ENCODE measurements around the gene LRRC56.
"Not testable (repeated sequence)": the region's sequence is repeated elsewhere in the genome, so short reads cannot be mapped to it uniquely, and the experiment has no call there.

Gene LRRC56

DNA sequence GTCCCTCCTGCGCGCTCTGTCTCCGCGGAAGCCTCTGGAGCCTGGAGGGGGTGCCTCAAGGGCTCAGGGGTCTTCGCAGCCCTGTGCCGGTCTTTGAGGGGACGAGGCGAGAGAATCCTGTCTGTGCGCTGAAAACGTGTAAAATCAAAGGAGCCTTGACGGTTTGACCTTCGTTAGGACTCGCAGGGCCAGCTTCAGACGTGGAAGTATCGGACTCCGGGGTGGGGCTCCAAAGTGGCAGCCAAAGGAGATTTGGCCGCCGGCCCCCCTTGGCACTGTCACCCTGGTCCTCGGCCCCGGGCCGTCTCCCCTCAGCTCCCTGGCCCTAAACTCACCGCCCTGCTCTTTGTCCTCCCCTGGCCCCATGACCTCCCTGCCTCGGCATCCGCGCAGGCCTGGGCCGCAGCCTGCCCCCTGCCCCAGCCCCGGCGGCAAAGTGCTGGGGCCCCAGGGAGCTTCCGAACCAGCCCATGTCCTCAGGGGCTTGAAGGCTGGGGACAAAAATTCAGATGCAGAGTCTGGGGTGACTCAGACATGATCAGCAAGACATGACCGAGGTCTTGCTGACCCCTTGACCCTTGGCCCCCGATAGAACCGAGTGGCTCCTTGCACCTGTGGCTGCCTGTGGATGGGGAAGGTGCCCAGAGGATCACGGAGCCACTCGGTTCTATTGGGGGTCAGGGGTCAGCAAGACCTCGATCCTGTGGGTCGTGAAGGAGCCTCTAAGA is 32.0 kb downstream of the LRRC56 start:
- no peak overlapping the region for H3K27ac ChIP-seq (ENCODE audit: low read length)
- no peaks in the 10 kb centered on the region for H3K36me3 ChIP-seq (ENCODE audit: control insufficient read depth, low read depth, low read length)
- no peak overlapping the region for H3K4me3 ChIP-seq (ENCODE audit: low read length)
- H3K27me3 ChIP-seq (ENCODE audit: control insufficient read depth, insufficient read depth, low read length), result peaks cover 25% of the 10 kb centered on the region
- H3K9me3 ChIP-seq (ENCODE audit: control insufficient read depth, low read depth, low read length), result no peaks in the 10 kb centered on the region
- H3K4me1 ChIP-seq (ENCODE audit: control insufficient read depth, low read depth, low read length), result peaks cover 9% of the 10 kb centered on the region
- H3K9ac ChIP-seq (ENCODE audit: low read length), result no peak overlapping the region

DNA sequence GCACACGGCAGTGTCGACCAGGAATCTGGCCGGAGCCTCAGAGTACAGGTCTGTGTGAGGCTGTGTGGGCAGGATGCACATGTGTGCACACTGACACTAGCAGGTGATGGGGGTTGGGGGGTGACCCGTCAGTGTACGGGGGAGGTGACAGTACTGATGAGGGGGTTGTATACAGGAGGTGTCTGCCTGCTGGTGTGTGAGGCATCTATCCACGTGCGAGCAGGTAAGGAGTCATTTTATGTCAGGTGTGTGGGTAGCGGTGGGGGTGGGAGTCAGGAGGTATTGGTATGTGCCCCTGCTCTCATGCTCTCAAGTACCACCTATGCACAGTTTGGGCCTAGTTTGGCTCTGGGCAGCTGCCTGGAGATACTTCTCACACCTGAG is 34.5 kb downstream of the LRRC56 start:
- H3K9me3 ChIP-seq (ENCODE audit: control insufficient read depth, low read depth, low read length), result no peaks in the 10 kb centered on the region
- H3K27ac ChIP-seq (ENCODE audit: low read length), result no peak overlapping the region
- peaks cover 12% of the 10 kb centered on the region for H3K4me1 ChIP-seq (ENCODE audit: control insufficient read depth, low read depth, low read length)
- H3K4me3 ChIP-seq (ENCODE audit: low read length), result no peak overlapping the region
- no peak overlapping the region for H3K9ac ChIP-seq (ENCODE audit: low read length)
- H3K27me3 ChIP-seq (ENCODE audit: control insufficient read depth, insufficient read depth, low read length), result peaks cover 35% of the 10 kb centered on the region
- H3K36me3 ChIP-seq (ENCODE audit: control insufficient read depth, low read depth, low read length), result no peaks in the 10 kb centered on the region

DNA sequence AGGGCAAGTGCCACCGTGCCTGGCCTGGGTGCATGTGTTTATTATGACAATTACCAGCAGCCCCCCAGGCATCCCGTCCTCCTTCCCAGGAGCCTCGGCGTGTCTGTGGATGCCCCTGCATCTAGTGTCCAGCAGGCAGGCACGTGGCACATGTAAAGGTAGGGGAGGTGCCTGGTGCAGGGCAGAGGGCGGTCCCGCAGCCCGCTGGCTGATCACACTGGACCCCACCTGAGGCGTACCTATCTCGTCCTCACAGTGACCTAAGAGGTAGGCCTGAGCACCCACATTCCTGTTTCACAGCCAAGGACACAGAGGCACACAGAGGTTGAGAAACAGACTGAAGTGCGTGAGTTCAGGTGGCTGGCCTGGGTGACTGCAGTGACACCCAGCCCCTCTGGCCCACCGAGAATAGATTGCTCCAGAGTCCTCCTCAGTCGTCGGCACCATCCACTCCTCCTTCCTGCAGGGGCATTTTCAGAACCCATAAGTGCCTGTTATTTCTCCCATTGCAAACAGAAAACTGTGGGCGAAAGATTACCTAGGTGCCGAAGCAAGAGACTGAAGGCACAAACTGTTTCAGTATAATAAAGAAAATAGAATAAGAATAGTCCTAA is 35.9 kb downstream of the LRRC56 start:
- Histone ChIP-seq H3K4me3 (ENCODE audit: low read length) (no peak overlapping the region), H3K27me3 (ENCODE audit: control insufficient read depth, insufficient read depth, low read length) (peaks cover 24% of the 10 kb centered on the region), H3K9me3 (ENCODE audit: control insufficient read depth, low read depth, low read length) (no peaks in the 10 kb centered on the region), H3K36me3 (ENCODE audit: control insufficient read depth, low read depth, low read length) (no peaks in the 10 kb centered on the region), H3K4me1 (ENCODE audit: control insufficient read depth, low read depth, low read length) (peaks cover 18% of the 10 kb centered on the region), H3K9ac (ENCODE audit: low read length) (no peak overlapping the region), H3K27ac (ENCODE audit: low read length) (no peak overlapping the region)

GRCh38 chr11:574031-574570 is 36.8 kb downstream of the LRRC56 start:
- not testable (repeated sequence) for H3K36me3 ChIP-seq (ENCODE audit: control insufficient read depth, low read depth, low read length); H3K4me3 ChIP-seq (ENCODE audit: low read length); H3K27ac ChIP-seq (ENCODE audit: low read length); H3K9ac ChIP-seq (ENCODE audit: low read length); H3K9me3 ChIP-seq (ENCODE audit: control insufficient read depth, low read depth, low read length)
- H3K4me1 ChIP-seq (ENCODE audit: control insufficient read depth, low read depth, low read length), result peaks cover 18% of the 10 kb centered on the region
- peaks cover 24% of the 10 kb centered on the region for H3K27me3 ChIP-seq (ENCODE audit: control insufficient read depth, insufficient read depth, low read length)

DNA sequence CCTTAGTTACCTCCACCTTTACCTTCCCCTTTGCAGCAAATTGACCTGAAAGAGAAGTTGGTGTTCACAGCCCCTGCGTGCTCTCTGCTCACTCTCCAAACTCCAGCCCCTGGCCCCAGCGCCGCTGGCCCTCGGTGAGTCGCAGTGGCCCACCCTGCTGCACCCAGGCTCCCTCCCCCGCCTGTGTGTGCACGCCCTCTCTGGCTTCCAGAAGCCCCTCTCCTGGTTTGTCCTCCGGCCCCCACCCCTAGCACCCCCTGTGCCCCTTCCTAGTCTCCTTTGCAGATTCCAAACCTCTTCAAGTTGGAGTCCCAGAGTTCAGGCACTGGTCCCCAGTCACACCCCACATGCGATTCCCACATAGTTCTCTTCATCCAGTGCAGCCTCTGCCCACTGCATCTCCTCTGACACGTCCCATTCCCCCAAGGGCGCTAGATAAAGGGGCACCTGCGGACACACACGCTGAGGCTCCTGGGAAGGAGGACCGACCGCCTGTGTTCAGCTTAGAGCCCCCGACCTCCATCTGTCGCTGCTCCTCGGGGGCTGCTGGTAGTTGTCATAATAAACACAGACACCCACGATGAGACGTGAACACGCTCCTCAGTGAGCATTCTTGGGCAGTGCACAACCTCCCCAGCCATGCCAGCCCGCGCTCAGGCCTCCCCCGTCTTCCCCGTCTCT is 37.4 kb downstream of the LRRC56 start:
- Histone ChIP-seq H3K36me3 (ENCODE audit: control insufficient read depth, low read depth, low read length) (no peaks in the 10 kb centered on the region), H3K4me1 (ENCODE audit: control insufficient read depth, low read depth, low read length) (peaks cover 18% of the 10 kb centered on the region), H3K9me3 (ENCODE audit: control insufficient read depth, low read depth, low read length) (no peaks in the 10 kb centered on the region), H3K27ac (ENCODE audit: low read length) (no peak overlapping the region), H3K9ac (ENCODE audit: low read length) (peak overlapping the region; percentile 2), H3K4me3 (ENCODE audit: low read length) (peak overlapping the region; percentile 47), H3K27me3 (ENCODE audit: control insufficient read depth, insufficient read depth, low read length) (peaks cover 24% of the 10 kb centered on the region)

DNA sequence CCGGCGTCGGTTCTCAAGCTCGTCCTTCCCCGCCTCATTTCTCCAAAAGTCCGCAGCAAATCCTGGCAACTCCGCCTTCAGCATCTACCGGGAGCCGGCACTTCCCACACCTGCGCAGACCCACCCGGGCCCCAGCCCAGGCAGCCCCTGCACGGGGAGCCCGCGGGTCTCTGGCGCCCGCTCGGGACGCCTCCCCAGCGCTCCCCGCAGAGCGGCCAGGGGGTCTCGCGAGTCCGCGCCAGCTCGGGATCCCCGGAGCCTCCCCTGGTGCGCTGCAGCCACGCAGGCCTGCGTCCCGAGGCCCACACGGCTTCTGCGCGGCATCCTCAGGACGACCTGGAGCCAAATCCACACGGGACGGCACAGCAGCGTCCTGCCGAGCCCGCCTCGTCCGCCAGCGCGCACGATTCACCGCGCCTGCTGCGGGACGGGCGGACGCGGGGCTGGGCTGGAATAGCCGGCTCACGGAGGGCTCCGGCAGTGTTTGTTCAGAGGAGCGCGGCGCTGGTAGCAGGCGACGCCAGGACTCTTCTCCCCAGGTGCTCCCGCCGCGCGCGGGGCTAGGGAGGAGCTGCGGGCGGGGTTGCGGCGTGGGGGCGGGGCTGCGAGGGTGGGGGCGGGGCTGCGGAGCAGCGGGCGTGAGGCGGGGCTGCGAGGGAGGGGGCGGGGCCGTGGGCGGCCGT is 38.1 kb downstream of the LRRC56 start:
- Histone ChIP-seq H3K27me3 (ENCODE audit: control insufficient read depth, insufficient read depth, low read length) (peaks cover 24% of the 10 kb centered on the region), H3K27ac (ENCODE audit: low read length) (no peak overlapping the region), H3K9me3 (ENCODE audit: control insufficient read depth, low read depth, low read length) (no peaks in the 10 kb centered on the region), H3K36me3 (ENCODE audit: control insufficient read depth, low read depth, low read length) (no peaks in the 10 kb centered on the region), H3K4me3 (ENCODE audit: low read length) (peak overlapping the region; percentile 47), H3K4me1 (ENCODE audit: control insufficient read depth, low read depth, low read length) (peaks cover 18% of the 10 kb centered on the region), H3K9ac (ENCODE audit: low read length) (peak overlapping the region; percentile 2)

GRCh38 chr11:575996-576768 is 38.9 kb downstream of the LRRC56 start, which contains the start of gene PHRF1:
PHRF1 (plus strand) TSS chr11:576470; CDS start chr11:581513, 5,043 bp downstream.
- peak within 1 kb of the TSS; percentile 82 for H3K4me3 ChIP-seq (ENCODE audit: low read length)
- peak within 1 kb of the TSS; percentile 98 for H3K27ac ChIP-seq (ENCODE audit: low read length)
- H3K9me3 ChIP-seq (ENCODE audit: control insufficient read depth, low read depth, low read length), result no peaks in the 10 kb centered on the region
- H3K4me1 ChIP-seq (ENCODE audit: control insufficient read depth, low read depth, low read length), result peaks cover 16% of the 10 kb centered on the region
- H3K27me3 ChIP-seq (ENCODE audit: control insufficient read depth, insufficient read depth, low read length), result peaks cover 24% of the 10 kb centered on the region
- H3K36me3 ChIP-seq (ENCODE audit: control insufficient read depth, low read depth, low read length), result no peaks in the 10 kb centered on the region
- H3K9ac ChIP-seq (ENCODE audit: low read length), result peak within 1 kb of the TSS; percentile 99

DNA sequence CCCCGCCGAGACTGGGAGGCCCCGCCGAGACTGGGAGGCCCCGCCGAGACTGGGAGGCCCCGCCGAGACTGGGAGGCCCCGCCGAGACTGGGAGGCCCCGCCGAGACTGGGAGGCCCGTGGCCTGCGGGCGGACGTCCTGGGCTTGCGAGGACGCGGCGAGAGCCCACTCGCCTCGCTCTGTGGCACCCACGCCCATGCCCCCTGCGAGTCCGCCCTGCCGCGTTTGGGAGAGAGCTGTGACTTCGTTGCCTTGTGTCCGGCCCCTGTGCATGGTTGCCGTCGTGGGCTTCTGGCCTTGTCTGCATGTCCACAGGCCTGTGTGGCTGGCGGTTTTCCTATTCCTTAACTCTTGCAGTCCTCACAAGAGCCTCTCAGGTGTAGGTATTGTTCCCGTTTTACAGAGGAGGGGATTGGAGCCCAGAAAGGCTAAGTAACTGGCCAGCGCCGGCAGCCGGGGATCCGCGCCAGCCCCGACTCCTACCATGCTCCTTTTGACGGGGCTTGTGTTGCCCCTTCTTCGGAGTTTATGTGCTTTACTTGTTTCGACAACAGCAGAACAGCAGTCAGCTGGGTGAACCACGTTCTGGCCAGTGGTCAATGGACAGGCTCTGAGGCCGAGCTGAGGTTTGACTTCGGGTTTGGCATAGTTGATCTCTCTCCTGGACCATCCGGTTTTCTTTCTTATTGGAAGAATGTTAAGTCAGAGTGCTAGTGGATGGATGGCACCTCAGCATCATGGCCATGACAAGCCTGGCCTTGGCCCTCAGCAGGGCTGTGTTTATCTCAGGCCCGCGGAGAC is 39.7 kb downstream of the LRRC56 start:
- Histone ChIP-seq H3K9me3 (ENCODE audit: control insufficient read depth, low read depth, low read length) (no peaks in the 10 kb centered on the region), H3K4me1 (ENCODE audit: control insufficient read depth, low read depth, low read length) (peaks cover 9% of the 10 kb centered on the region), H3K27me3 (ENCODE audit: control insufficient read depth, insufficient read depth, low read length) (peaks cover 24% of the 10 kb centered on the region), H3K4me3 (ENCODE audit: low read length) (peak overlapping the region; percentile 76), H3K27ac (ENCODE audit: low read length) (no peak overlapping the region), H3K9ac (ENCODE audit: low read length) (peak overlapping the region; percentile 81), H3K36me3 (ENCODE audit: control insufficient read depth, low read depth, low read length) (peaks cover 5% of the 10 kb centered on the region)

DNA sequence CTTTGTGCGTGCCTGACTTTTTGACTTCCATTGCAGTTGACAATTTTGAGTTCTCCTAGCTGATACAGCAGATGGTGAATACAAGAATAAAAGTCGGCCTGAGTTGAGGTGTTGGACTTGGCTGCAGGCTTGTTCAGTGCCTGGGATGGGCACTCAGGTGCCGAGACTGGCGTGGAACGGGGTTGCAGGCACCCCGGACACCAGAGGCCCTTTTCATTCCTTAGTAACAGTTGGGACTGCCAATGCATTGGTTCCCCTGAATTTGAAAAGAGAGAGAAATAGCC is 40.2 kb downstream of the LRRC56 start:
- Histone ChIP-seq H3K9me3 (ENCODE audit: control insufficient read depth, low read depth, low read length) (no peaks in the 10 kb centered on the region), H3K27ac (ENCODE audit: low read length) (no peak overlapping the region), H3K4me1 (ENCODE audit: control insufficient read depth, low read depth, low read length) (peaks cover 9% of the 10 kb centered on the region), H3K36me3 (ENCODE audit: control insufficient read depth, low read depth, low read length) (peaks cover 9% of the 10 kb centered on the region), H3K9ac (ENCODE audit: low read length) (peak overlapping the region; percentile 81), H3K27me3 (ENCODE audit: control insufficient read depth, insufficient read depth, low read length) (peaks cover 24% of the 10 kb centered on the region), H3K4me3 (ENCODE audit: low read length) (peak overlapping the region; percentile 76)

- Histone ChIP-seq H3K4me3 (ENCODE audit: low read length) (peak overlapping the region; percentile 76), H3K4me1 (ENCODE audit: control insufficient read depth, low read depth, low read length) (peaks cover 9% of the 10 kb centered on the region), H3K9ac (ENCODE audit: low read length) (no peak overlapping the region), H3K27ac (ENCODE audit: low read length) (no peak overlapping the region), H3K36me3 (ENCODE audit: control insufficient read depth, low read depth, low read length) (peaks cover 12% of the 10 kb centered on the region), H3K9me3 (ENCODE audit: control insufficient read depth, low read depth, low read length) (no peaks in the 10 kb centered on the region), H3K27me3 (ENCODE audit: control insufficient read depth, insufficient read depth, low read length) (peaks cover 20% of the 10 kb centered on the region)
Observed at GRCh38 chr11:578276-579035, 41.1 kb downstream of the LRRC56 start.
